DMS53 treated with DMSO at 0.1 percent for 48 hours (cell line): ENCODE measurements around the gene CPSF6.
"Not testable (repeated sequence)": the region's sequence is repeated elsewhere in the genome, so short reads cannot be mapped to it uniquely, and the experiment has no call there.

ENCODE experiments used
- DNase-seq: peaks from one replicate; lab custom pipeline; 2025; ENCODE audit not compliant: unreplicated experiment; lab: John Stamatoyannopoulos, UW

Gene CPSF6

GRCh38 chr12:69317233-69317632 is 77.9 kb downstream of the CPSF6 start:
- not testable (repeated sequence) for DNase-seq

GRCh38 chr12:69318225-69318624 is 78.9 kb downstream of the CPSF6 start:
- no peak for DNase-seq

GRCh38 chr12:69321351-69321750 is 82.0 kb downstream of the CPSF6 start:
- DNase-seq: no peak
